ENCODE measurements around the gene CCDC136.
A peak's percentile ranks its signal among the peaks of the same experiment; 100 is the strongest.

The CCDC136 gene

GRCh38 chr7:128804484-128804883 is 12.7 kb downstream of the CCDC136 start:
- no peak for TF ChIP-seq EZH2 (IDR thresholded peaks at IDR 0.05)
- no peak for TF ChIP-seq FOXP2 (optimal IDR thresholded peaks at IDR 0.05; ENCODE audit: control extremely low read depth, extremely low read length, insufficient read depth)
- TF ChIP-seq POLR2AphosphoS5 (IDR thresholded peaks at IDR 0.05; ENCODE audit: borderline replicate concordance, low read depth, low read length), result no peak
- Histone ChIP-seq H3K9ac (ENCODE audit: insufficient read length) (no peak overlapping the region), H3K36me3 (ENCODE audit: insufficient read depth, low read length) (no peaks in the 10 kb centered on the region), H3K27ac (no peak overlapping the region), H3K4me3 (no peak overlapping the region), H3K9me3 (ENCODE audit: low read depth, low read length) (no peaks in the 10 kb centered on the region)
- no peak for DNase-seq (ENCODE audit: low read depth, low spot score)

- Histone ChIP-seq H3K9me3 (ENCODE audit: low read depth, low read length) (no peaks in the 10 kb centered on the region), H3K36me3 (ENCODE audit: insufficient read depth, low read length) (no peaks in the 10 kb centered on the region), H3K9ac (ENCODE audit: insufficient read length) (no peak overlapping the region), H3K4me3 (no peak overlapping the region), H3K27ac (no peak overlapping the region)
- TF ChIP-seq POLR2AphosphoS5 (IDR thresholded peaks at IDR 0.05; ENCODE audit: borderline replicate concordance, low read depth, low read length), result no peak
- TF ChIP-seq FOXP2 (optimal IDR thresholded peaks at IDR 0.05; ENCODE audit: control extremely low read depth, extremely low read length, insufficient read depth), result no peak
- no peak for TF ChIP-seq EZH2 (IDR thresholded peaks at IDR 0.05)
- DNase-seq (ENCODE audit: low read depth, low spot score), result no peak
Observed at GRCh38 chr7:128805225-128805624, 13.5 kb downstream of the CCDC136 start.

GRCh38 chr7:128807191-128807590 is 15.4 kb downstream of the CCDC136 start:
- H3K9ac ChIP-seq (ENCODE audit: insufficient read length), result no peak overlapping the region
- H3K36me3 ChIP-seq (ENCODE audit: insufficient read depth, low read length), result no peaks in the 10 kb centered on the region

GRCh38 chr7:128809363-128809762 is 17.6 kb downstream of the CCDC136 start:
- no peak for DNase-seq (ENCODE audit: low read depth, low spot score)
- no peaks in the 10 kb centered on the region for H3K36me3 ChIP-seq (ENCODE audit: insufficient read depth, low read length)
- H3K9ac ChIP-seq (ENCODE audit: insufficient read length), result no peak overlapping the region
- H3K4me3 ChIP-seq, result no peak overlapping the region
- TF ChIP-seq POLR2AphosphoS5 (IDR thresholded peaks at IDR 0.05; ENCODE audit: borderline replicate concordance, low read depth, low read length) (no peak), EZH2 (IDR thresholded peaks at IDR 0.05) (no peak), FOXP2 (optimal IDR thresholded peaks at IDR 0.05; ENCODE audit: control extremely low read depth, extremely low read length, insufficient read depth) (no peak)
- H3K9me3 ChIP-seq (ENCODE audit: low read depth, low read length), result no peaks in the 10 kb centered on the region
- H3K27ac ChIP-seq, result no peak overlapping the region

More at GRCh38 chr7:128807191-128807590, 15.4 kb downstream of the CCDC136 start:
- H3K27ac ChIP-seq, result no peak overlapping the region
- H3K4me3 ChIP-seq, result no peak overlapping the region
- no peak for TF ChIP-seq POLR2AphosphoS5 (IDR thresholded peaks at IDR 0.05; ENCODE audit: borderline replicate concordance, low read depth, low read length)
- no peak for TF ChIP-seq FOXP2 (optimal IDR thresholded peaks at IDR 0.05; ENCODE audit: control extremely low read depth, extremely low read length, insufficient read depth)
- no peak for TF ChIP-seq EZH2 (IDR thresholded peaks at IDR 0.05)
- DNase-seq (ENCODE audit: low read depth, low spot score), result no peak
- no peaks in the 10 kb centered on the region for H3K9me3 ChIP-seq (ENCODE audit: low read depth, low read length)

- no peaks in the 10 kb centered on the region for H3K36me3 ChIP-seq (ENCODE audit: insufficient read depth, low read length)
- no peak overlapping the region for H3K4me3 ChIP-seq
- no peak overlapping the region for H3K9ac ChIP-seq (ENCODE audit: insufficient read length)
- H3K27ac ChIP-seq, result no peak overlapping the region
- TF ChIP-seq POLR2AphosphoS5 (IDR thresholded peaks at IDR 0.05; ENCODE audit: borderline replicate concordance, low read depth, low read length) (no peak), EZH2 (IDR thresholded peaks at IDR 0.05) (no peak), FOXP2 (optimal IDR thresholded peaks at IDR 0.05; ENCODE audit: control extremely low read depth, extremely low read length, insufficient read depth) (no peak)
- no peaks in the 10 kb centered on the region for H3K9me3 ChIP-seq (ENCODE audit: low read depth, low read length)
- DNase-seq (ENCODE audit: low read depth, low spot score), result no peak
Observed at GRCh38 chr7:128810473-128810872, 18.7 kb downstream of the CCDC136 start.

GRCh38 chr7:128810997-128811396 is 19.2 kb downstream of the CCDC136 start:
- no peak for TF ChIP-seq POLR2AphosphoS5 (IDR thresholded peaks at IDR 0.05; ENCODE audit: borderline replicate concordance, low read depth, low read length)
- TF ChIP-seq FOXP2 (optimal IDR thresholded peaks at IDR 0.05; ENCODE audit: control extremely low read depth, extremely low read length, insufficient read depth), result no peak
- Histone ChIP-seq H3K9ac (ENCODE audit: insufficient read length) (no peak overlapping the region), H3K9me3 (ENCODE audit: low read depth, low read length) (no peaks in the 10 kb centered on the region), H3K36me3 (ENCODE audit: insufficient read depth, low read length) (no peaks in the 10 kb centered on the region), H3K27ac (no peak overlapping the region), H3K4me3 (no peak overlapping the region)
- DNase-seq (ENCODE audit: low read depth, low spot score), result no peak

GRCh38 chr7:128811631-128812430 is 20.1 kb downstream of the CCDC136 start:
- Histone ChIP-seq H3K36me3 (ENCODE audit: insufficient read depth, low read length) (no peaks in the 10 kb centered on the region), H3K9me3 (ENCODE audit: low read depth, low read length) (no peaks in the 10 kb centered on the region), H3K4me3 (no peak overlapping the region), H3K9ac (ENCODE audit: insufficient read length) (no peak overlapping the region), H3K27ac (no peak overlapping the region)
- no peak for DNase-seq (ENCODE audit: low read depth, low spot score)
- no peak for TF ChIP-seq EZH2 (IDR thresholded peaks at IDR 0.05)
- TF ChIP-seq FOXP2 (optimal IDR thresholded peaks at IDR 0.05; ENCODE audit: control extremely low read depth, extremely low read length, insufficient read depth), result no peak
- no peak for TF ChIP-seq POLR2AphosphoS5 (IDR thresholded peaks at IDR 0.05; ENCODE audit: borderline replicate concordance, low read depth, low read length)

GRCh38 chr7:128812514-128813168 is 20.9 kb downstream of the CCDC136 start:
- no peaks in the 10 kb centered on the region for H3K9me3 ChIP-seq (ENCODE audit: low read depth, low read length)
- peak overlapping the region; percentile 29 for H3K4me3 ChIP-seq
- no peaks in the 10 kb centered on the region for H3K36me3 ChIP-seq (ENCODE audit: insufficient read depth, low read length)
- H3K27ac ChIP-seq, result no peak overlapping the region
- no peak overlapping the region for H3K9ac ChIP-seq (ENCODE audit: insufficient read length)
- peak; percentile 14 for DNase-seq (ENCODE audit: low read depth, low spot score)
- TF ChIP-seq FOXP2 (optimal IDR thresholded peaks at IDR 0.05; ENCODE audit: control extremely low read depth, extremely low read length, insufficient read depth) (no peak), POLR2AphosphoS5 (IDR thresholded peaks at IDR 0.05; ENCODE audit: borderline replicate concordance, low read depth, low read length) (no peak), EZH2 (IDR thresholded peaks at IDR 0.05) (no peak)

All from SK-N-MC (cell line).